OCI-LY3 (cell line): ENCODE measurements around the gene MFAP3.

ENCODE experiments used
- H2AFZ ChIP-seq: fragments of 200-600, 300-600 bp; shearing (Covaris generic); 2 replicates; pipeline ENCODE4 v1.6.0; 2014; ENCODE audit warnings: antibody characterized with exemption, low read depth, low read length
- H3K27ac ChIP-seq: fragments of 200-600, 300-600 bp; sonication (generic); 2 replicates; pipeline ENCODE4 v1.5.1; 2014; ENCODE audit warnings: mild to moderate bottlenecking, low read length, moderate library complexity, mixed read lengths
- H3K27me3 ChIP-seq: fragments of 200-600, 300-600 bp; sonication (generic); 2 replicates; pipeline ENCODE4 v1.6.1; 2014; ENCODE audit warnings: low read depth, low read length, mixed read lengths
- H3K36me3 ChIP-seq: fragments of 200-600, 300-600 bp; sonication (generic); replicated peaks from 2 replicates; pipeline ENCODE3; 2014; ENCODE audit warnings: low read depth, low read length, mixed read lengths
- H3K4me1 ChIP-seq: fragments of 300-600, 200-600 bp; sonication (generic); 2 replicates; pipeline ENCODE4 v1.6.1; 2014; ENCODE audit warnings: low read length, mixed read lengths
- H3K4me2 ChIP-seq: fragments of 200-600, 300-600 bp; sonication (generic); 2 replicates; pipeline ENCODE4 v1.6.1; 2014; ENCODE audit warnings: low read length, mixed read lengths
- H3K4me3 ChIP-seq: fragments of 300-600, 200-600 bp; sonication (generic); 2 replicates; pipeline ENCODE4 v1.5.1; 2014; ENCODE audit warnings: antibody characterized with exemption, mild to moderate bottlenecking, low read length, moderate library complexity
- H3K79me2 ChIP-seq: fragments of 300-600, 200-600 bp; shearing (Covaris generic); 2 replicates; pipeline ENCODE4 v1.6.1; 2014; ENCODE audit warnings: mild to moderate bottlenecking, low read length, mixed read lengths
- H3K9ac ChIP-seq: fragments of 300-600, 200-600 bp; shearing (Covaris generic); 2 replicates; pipeline ENCODE4 v1.6.0; 2014; ENCODE audit warnings: mild to moderate bottlenecking, low read length, moderate library complexity
- H3K9me3 ChIP-seq: fragments of 200-600, 300-600 bp; shearing (Covaris generic); 2 replicates; pipeline ENCODE4 v1.6.1; 2014; ENCODE audit warnings: low read length, mixed read lengths; ENCODE audit not compliant: insufficient read depth
- H4K20me1 ChIP-seq: fragments of 200-600, 300-600 bp; sonication (generic); 2 replicates; pipeline ENCODE4 v1.6.1; 2016; ENCODE audit warnings: low read length, mixed read lengths; ENCODE audit not compliant: insufficient read depth
- EZH2phosphoT487 ChIP-seq: fragments of 200-600 bp; shearing (Covaris generic); IDR thresholded peaks from 2 replicates; pipeline ENCODE4 v1.6.1; 2018; ENCODE audit warnings: antibody characterized with exemption, mixed run types, low read depth
- TF ChIP-seq, protein P1 (sequence below): fragments of 200-600, 300-600 bp; sonication (generic); IDR thresholded peaks from 2 replicates; pipeline ENCODE4 v1.5.1; 2014; ENCODE audit warnings: antibody characterized with exemption, low read length, low read depth

The MFAP3 gene

DNA sequence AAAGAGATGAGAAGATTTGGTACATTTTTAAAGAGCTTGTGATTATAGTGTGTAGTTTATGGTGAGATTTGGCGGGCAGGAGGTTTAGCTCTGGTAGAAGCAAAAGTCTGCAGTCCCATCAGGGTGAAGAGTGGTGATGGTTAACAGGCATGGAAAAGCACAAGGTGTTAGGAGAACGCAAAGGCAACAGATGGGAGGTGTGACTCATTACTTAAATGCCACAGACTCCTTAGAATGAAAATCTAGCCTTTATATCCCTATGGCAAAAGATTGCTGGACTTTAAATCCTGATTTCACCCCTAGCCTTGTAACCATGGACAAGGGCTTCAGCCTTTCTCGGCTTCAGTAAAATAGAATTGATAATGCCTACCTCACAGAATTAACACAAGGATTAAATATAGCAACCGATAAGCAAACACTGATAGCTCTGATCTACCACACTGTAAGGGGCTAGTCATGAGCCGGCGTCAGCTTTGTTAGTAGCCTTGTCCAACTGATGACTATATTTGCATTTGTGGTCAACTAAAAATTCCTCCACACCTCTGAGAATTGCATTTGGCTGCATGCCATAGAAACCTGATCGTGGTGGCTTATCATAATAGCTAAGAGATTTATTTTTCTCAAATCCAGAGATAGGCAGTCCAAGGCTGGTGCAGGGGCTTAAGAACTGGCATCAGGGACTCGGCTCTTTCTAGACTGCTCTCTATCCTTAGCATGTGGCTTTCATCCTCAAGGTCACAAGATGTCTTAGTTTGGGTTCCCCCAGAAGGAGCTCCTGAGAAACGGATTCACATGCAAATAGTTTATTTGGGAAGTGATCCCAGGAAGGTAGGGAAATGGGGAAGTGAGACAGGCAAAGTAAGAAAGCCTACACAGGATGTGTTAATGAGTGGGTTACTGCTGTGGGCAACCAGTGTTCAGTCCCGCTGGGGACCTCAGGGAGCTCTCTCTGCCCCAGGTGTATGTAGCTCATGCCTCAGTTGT lies 19.6 kb downstream of the MFAP3 start:
- Histone ChIP-seq H3K9ac (no peak overlapping the region), H3K4me1 (peaks cover 14% of the 10 kb centered on the region), H4K20me1 (peaks cover 7% of the 10 kb centered on the region; the same call in 1 of the 2 replicates), H3K36me3 (no peaks in the 10 kb centered on the region), H3K79me2 (no peaks in the 10 kb centered on the region), H3K27ac (no peak overlapping the region), H3K4me2 (peak overlapping the region; percentile 37), H3K9me3 (no peaks in the 10 kb centered on the region), H2AFZ (no peak overlapping the region), H3K4me3 (no peak overlapping the region), H3K27me3 (no peaks in the 10 kb centered on the region)
- TF ChIP-seq EZH2phosphoT487 = no peak
- TF ChIP-seq, protein P1, sequence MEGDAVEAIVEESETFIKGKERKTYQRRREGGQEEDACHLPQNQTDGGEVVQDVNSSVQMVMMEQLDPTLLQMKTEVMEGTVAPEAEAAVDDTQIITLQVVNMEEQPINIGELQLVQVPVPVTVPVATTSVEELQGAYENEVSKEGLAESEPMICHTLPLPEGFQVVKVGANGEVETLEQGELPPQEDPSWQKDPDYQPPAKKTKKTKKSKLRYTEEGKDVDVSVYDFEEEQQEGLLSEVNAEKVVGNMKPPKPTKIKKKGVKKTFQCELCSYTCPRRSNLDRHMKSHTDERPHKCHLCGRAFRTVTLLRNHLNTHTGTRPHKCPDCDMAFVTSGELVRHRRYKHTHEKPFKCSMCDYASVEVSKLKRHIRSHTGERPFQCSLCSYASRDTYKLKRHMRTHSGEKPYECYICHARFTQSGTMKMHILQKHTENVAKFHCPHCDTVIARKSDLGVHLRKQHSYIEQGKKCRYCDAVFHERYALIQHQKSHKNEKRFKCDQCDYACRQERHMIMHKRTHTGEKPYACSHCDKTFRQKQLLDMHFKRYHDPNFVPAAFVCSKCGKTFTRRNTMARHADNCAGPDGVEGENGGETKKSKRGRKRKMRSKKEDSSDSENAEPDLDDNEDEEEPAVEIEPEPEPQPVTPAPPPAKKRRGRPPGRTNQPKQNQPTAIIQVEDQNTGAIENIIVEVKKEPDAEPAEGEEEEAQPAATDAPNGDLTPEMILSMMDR = no peak

- H3K9me3 ChIP-seq = no peaks in the 10 kb centered on the region
- H3K79me2 ChIP-seq = no peaks in the 10 kb centered on the region
- H2AFZ ChIP-seq = no peak overlapping the region
- peaks cover 14% of the 10 kb centered on the region for H3K4me1 ChIP-seq
- no peak overlapping the region for H3K9ac ChIP-seq
- H4K20me1 ChIP-seq = peaks cover 7% of the 10 kb centered on the region; the same call in 1 of the 2 replicates
- H3K27me3 ChIP-seq = no peaks in the 10 kb centered on the region
- H3K4me2 ChIP-seq = peak overlapping the region; percentile 37; the same call in 1 of the 2 replicates
- TF ChIP-seq EZH2phosphoT487 = no peak
- TF ChIP-seq, protein P1 = no peak
- H3K4me3 ChIP-seq = no peak overlapping the region
- no peak overlapping the region for H3K27ac ChIP-seq
- no peaks in the 10 kb centered on the region for H3K36me3 ChIP-seq
These were observed 20.3 kb downstream of the MFAP3 start for GRCh38 chr5:154059039-154059430.

DNA sequence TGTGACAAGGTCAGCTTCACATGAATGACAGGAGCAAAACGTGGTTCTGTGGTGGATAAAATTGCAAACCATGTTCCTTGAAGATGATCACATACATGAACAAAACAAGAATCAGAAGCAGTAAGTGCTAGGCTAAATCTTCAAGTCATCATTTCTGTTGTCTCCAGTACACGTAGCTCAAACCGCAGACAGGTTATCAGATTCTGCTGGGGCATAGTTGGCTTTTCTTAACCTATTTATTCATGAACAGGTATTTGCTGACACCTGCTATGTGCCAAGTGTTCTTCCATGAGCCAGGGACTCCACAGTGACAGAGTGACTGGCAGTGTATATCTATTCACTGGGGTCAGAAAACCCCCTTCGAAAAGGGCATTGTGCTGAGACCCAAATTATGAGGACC lies 20.8 kb downstream of the MFAP3 start:
- Histone ChIP-seq H3K27me3 (no peaks in the 10 kb centered on the region), H3K4me2 (no peak overlapping the region), H3K27ac (no peak overlapping the region), H4K20me1 (peaks cover 7% of the 10 kb centered on the region; the same call in 1 of the 2 replicates), H2AFZ (no peak overlapping the region), H3K4me3 (no peak overlapping the region), H3K79me2 (no peaks in the 10 kb centered on the region), H3K9me3 (no peaks in the 10 kb centered on the region), H3K9ac (no peak overlapping the region), H3K4me1 (peaks cover 14% of the 10 kb centered on the region), H3K36me3 (no peaks in the 10 kb centered on the region)
- TF ChIP-seq EZH2phosphoT487 = no peak
- TF ChIP-seq, protein P1 = no peak

- H3K27ac ChIP-seq = no peak overlapping the region
- TF ChIP-seq, protein P1 = no peak
- no peak for TF ChIP-seq EZH2phosphoT487
- no peaks in the 10 kb centered on the region for H3K27me3 ChIP-seq
- no peaks in the 10 kb centered on the region for H3K36me3 ChIP-seq
- no peak overlapping the region for H3K4me3 ChIP-seq
- no peak overlapping the region for H2AFZ ChIP-seq
- H4K20me1 ChIP-seq = peaks cover 7% of the 10 kb centered on the region; the same call in 1 of the 2 replicates
- no peaks in the 10 kb centered on the region for H3K9me3 ChIP-seq
- H3K4me2 ChIP-seq = no peak overlapping the region
- H3K79me2 ChIP-seq = no peaks in the 10 kb centered on the region
- no peak overlapping the region for H3K9ac ChIP-seq
- H3K4me1 ChIP-seq = peaks cover 14% of the 10 kb centered on the region
These were observed 21.8 kb downstream of the MFAP3 start for GRCh38 chr5:154060606-154061005.
